Fibroblast of peridontal ligament (primary cell): ENCODE measurements around the gene UBXN11.
A peak's percentile ranks its signal among the peaks of the same experiment; 100 is the strongest.
"Not testable (repeated sequence)": the region's sequence is repeated elsewhere in the genome, so short reads cannot be mapped to it uniquely, and the experiment has no call there.

ENCODE experiments used
- DNase-seq: peaks from one replicate; pipeline ENCODE4 v3.0.0-alpha.2; 2010; ENCODE audit errors: extremely low read depth

UBXN11 gene

GRCh38 chr1:26307363-26307781, 936 bp upstream of the UBXN11 start:
- DNase-seq, result no peak

GRCh38 chr1:26305667-26306289, 658 bp downstream of the UBXN11 start:
- no peak for DNase-seq

- peak; percentile 79 for DNase-seq
These were observed 3.6 kb downstream of the UBXN11 start for GRCh38 chr1:26302733-26303405.

- DNase-seq, result no peak
These were observed 5.7 kb downstream of the UBXN11 start for GRCh38 chr1:26300578-26301275.

GRCh38 chr1:26297791-26298124, 8.7 kb downstream of the UBXN11 start:
- no peak for DNase-seq

- no peak for DNase-seq
These were observed 9.2 kb downstream of the UBXN11 start for GRCh38 chr1:26297057-26297790.

- no peak for DNase-seq
These were observed 9.9 kb downstream of the UBXN11 start for GRCh38 chr1:26296340-26297056.

GRCh38 chr1:26295194-26296138, 11.0 kb downstream of the UBXN11 start:
- no peak for DNase-seq

- DNase-seq, result no peak
These were observed 12.4 kb downstream of the UBXN11 start for GRCh38 chr1:26293911-26294463.

- DNase-seq, result not testable (repeated sequence)
These were observed 13.7 kb downstream of the UBXN11 start for GRCh38 chr1:26292735-26293134.

GRCh38 chr1:26291939-26292338, 14.5 kb downstream of the UBXN11 start:
- no peak for DNase-seq

GRCh38 chr1:26291433-26291832, 15.0 kb downstream of the UBXN11 start:
- DNase-seq, result no peak

- DNase-seq, result no peak
These were observed 15.6 kb downstream of the UBXN11 start for GRCh38 chr1:26290882-26291261.

- DNase-seq, result no peak
These were observed 16.1 kb downstream of the UBXN11 start for GRCh38 chr1:26290122-26290881.

- DNase-seq, result no peak
These were observed 17.0 kb downstream of the UBXN11 start for GRCh38 chr1:26289158-26290059.

GRCh38 chr1:26288311-26288941, 18.0 kb downstream of the UBXN11 start:
- no peak for DNase-seq

GRCh38 chr1:26287811-26288210, 18.6 kb downstream of the UBXN11 start:
- DNase-seq, result no peak
